Endothelial cell of umbilical vein (primary cell): ENCODE data around the gene SPPL2B. TPM values are rescaled to one million over a fixed set of nuclear protein-coding genes. Genes with fewer than 3 reads are reported as not detected.

Source experiments
- BruUV-seq: library from RNA; stranded (reverse); fragments of 400-500 nt; replicated peaks from 2 replicates; lab custom pipeline; 2021; lab: Mats Ljungman, UMichigan
- CTCF ChIA-PET: fragments of 300-600, 350-600 bp; sonication (Branson Sonifier 250); formaldehyde crosslinking; loops from one replicate; lab custom pipeline; 2021; ENCODE audit warnings: antibody characterized with exemption, inconsistent platforms; lab: Charles Lee
- POLR2A ChIA-PET: fragments of 300-600, 350-600 bp; sonication (Branson Sonifier 250); formaldehyde crosslinking; loops from one replicate; lab custom pipeline; 2021; ENCODE audit warnings: antibody characterized with exemption, inconsistent platforms; lab: Charles Lee
- DNase-seq: peaks from one replicate; pipeline ENCODE4 v3.0.0-alpha.2; 2011; ENCODE audit warnings: low read depth, low spot score
- FAIRE-seq: peaks from 2 replicates; lab custom pipeline; 2011; peaks lifted over from hg19 to GRCh38; lab: Jason Lieb, UNC
- H2AFZ ChIP-seq: 2 replicates; pipeline ENCODE4 v1.6.0; 2012; ENCODE audit warnings: low read depth, low read length, control low read depth, inconsistent platforms
- H3K27ac ChIP-seq: 2 replicates; pipeline ENCODE4 v1.5.1; 2011; ENCODE audit warnings: low read depth, mild to moderate bottlenecking, control low read depth, low read length, moderate library complexity; ENCODE audit not compliant: insufficient read depth
- H3K27me3 ChIP-seq, 2 experiments: 2 replicates each; pipeline versions ENCODE4 v1.6.0 to v1.6.1; 2011; ENCODE audit warnings: low read length in 2 of 2, mixed read lengths in 1 of 2; ENCODE audit not compliant: control insufficient read depth in 2 of 2, insufficient read depth in 2 of 2
- H3K36me3 ChIP-seq, 2 experiments: 2 replicates in 1 of 2; 3 replicates in 1 of 2; pipeline ENCODE4 v1.5.1; 2011; ENCODE audit warnings: low read length in 2 of 2, mild to moderate bottlenecking in 1 of 2, moderate library complexity in 1 of 2; ENCODE audit not compliant: control insufficient read depth in 2 of 2, insufficient read depth in 2 of 2; ENCODE audit errors: extremely low read depth in 1 of 2
- H3K4me1 ChIP-seq: 3 replicates; pipeline ENCODE4 v1.5.1; 2011; ENCODE audit warnings: mild to moderate bottlenecking, low read length; ENCODE audit not compliant: control insufficient read depth, insufficient read depth; ENCODE audit errors: extremely low read depth
- H3K4me2 ChIP-seq: 2 replicates; pipeline ENCODE4 v1.6.1; 2011; ENCODE audit warnings: low read length, control low read depth, mixed read lengths; ENCODE audit not compliant: insufficient read depth
- H3K4me3 ChIP-seq, 3 experiments: fragments of 200-600 bp in 1 of 3; sonication (generic), shearing (Covaris generic) in 1 of 3; replicated peaks in 1 of 3; 2 replicates each; pipeline ENCODE4 v1.5.1; 2011 to 2016; ENCODE audit warnings: control low read depth in 3 of 3, low read length in 3 of 3, mild to moderate bottlenecking in 2 of 3, inconsistent platforms in 1 of 3, low read depth in 1 of 3, moderate library complexity in 1 of 3; ENCODE audit not compliant: insufficient read depth in 1 of 3
- H3K79me2 ChIP-seq: 2 replicates; pipeline ENCODE4 v1.6.0; 2012; ENCODE audit warnings: low read length, inconsistent platforms; ENCODE audit not compliant: control insufficient read depth, insufficient read depth
- H3K9ac ChIP-seq: replicated peaks from 2 replicates; pipeline ENCODE3; 2011; ENCODE audit warnings: low read length, control low read depth; ENCODE audit not compliant: insufficient read depth; ENCODE audit errors: extremely low read depth
- H3K9me1 ChIP-seq: replicated peaks from 3 replicates; pipeline ENCODE4 v1.6.0; 2011; ENCODE audit warnings: mild to moderate bottlenecking, low read length; ENCODE audit not compliant: control insufficient read depth, insufficient read depth; ENCODE audit errors: extremely low read depth
- H3K9me3 ChIP-seq: replicated peaks from 2 replicates; pipeline ENCODE4 v1.5.1; 2012; ENCODE audit warnings: low read length, inconsistent platforms; ENCODE audit not compliant: control insufficient read depth, insufficient read depth
- H4K20me1 ChIP-seq: replicated peaks from 2 replicates; pipeline ENCODE3; 2011; ENCODE audit warnings: mild to moderate bottlenecking, low read length; ENCODE audit not compliant: control insufficient read depth, insufficient read depth; ENCODE audit errors: extremely low read depth
- EZH2 ChIP-seq: IDR thresholded peaks from 2 replicates; pipeline ENCODE4 v1.6.1; 2012; ENCODE audit warnings: borderline replicate concordance, low read depth, mild to moderate bottlenecking, moderate library complexity, low read length, inconsistent platforms; ENCODE audit not compliant: severe bottlenecking
- FOS ChIP-seq: IDR thresholded peaks from 2 replicates; pipeline ENCODE4 v1.6.1; 2011; ENCODE audit warnings: mild to moderate bottlenecking, low read length, moderate library complexity, borderline replicate concordance; ENCODE audit not compliant: insufficient read depth
- GATA2 ChIP-seq: IDR thresholded peaks from 2 replicates; pipeline ENCODE4 v1.7.0; 2011; ENCODE audit warnings: low read depth, mild to moderate bottlenecking, moderate library complexity, mixed read lengths, low read length; ENCODE audit not compliant: insufficient read length, insufficient read depth
- JUN ChIP-seq: IDR thresholded peaks from 2 replicates; pipeline ENCODE4 v1.6.1; 2011; ENCODE audit warnings: borderline replicate concordance, low read depth; ENCODE audit not compliant: insufficient read length, insufficient read depth
- MYC ChIP-seq: IDR thresholded peaks from one replicate; pipeline ENCODE4 v1.6.1; 2011; ENCODE audit warnings: mild to moderate bottlenecking, low read depth, low read length
- POLR2A ChIP-seq: IDR thresholded peaks from 2 replicates; pipeline ENCODE4 v1.6.1; 2012; ENCODE audit warnings: low read depth, mild to moderate bottlenecking, control low read depth, low read length
- POLR2AphosphoS5 ChIP-seq: IDR thresholded peaks from 2 replicates; pipeline ENCODE4 v1.6.1; 2012; ENCODE audit warnings: low read depth, mild to moderate bottlenecking, control low read depth, low read length, moderate library complexity; ENCODE audit not compliant: insufficient read depth
- dilution Hi-C: fragments of 300-500 bp; cut with MboI; formaldehyde crosslinking; loops from one replicate; pipeline ENCODE4 v1.15.0; 2019; ENCODE audit warnings: low sequenced_read_pairs; ENCODE audit not compliant: extremely low pct_ligation_motif_present
- intact Hi-C: fragments of 100-400 bp; cut with micrococcal nuclease; formaldehyde crosslinking; loops from one replicate; pipeline ENCODE4 v1.10.0; 2022
- polyA plus RNA-seq, 4 experiments: library from polyadenylated mRNA; depleted of rRNA in 3 of 4; stranded (reverse) in 3 of 4; unstranded in 1 of 4; fragments of >200 nt; gene quantifications; 2 replicates each; pipeline versions ENCODE4 v1.2.1 to v1.2.3, GENCODE V29; 2011 to 2012; ENCODE audit warnings: missing spikeins in 1 of 4
- total RNA-seq: library from RNA; stranded (reverse); gene quantifications from 2 replicates; pipeline ENCODE4 v1.2.3, GENCODE V29; 2021
- TF ChIP-seq, protein P1 (sequence below): IDR thresholded peaks from 2 replicates; pipeline ENCODE4 v1.6.1; 2011; ENCODE audit not compliant: insufficient read depth, insufficient read length
- TF ChIP-seq, protein P2 (sequence below), 2 donors: IDR thresholded peaks; 1 replicate in 1 of 2; 2 replicates in 1 of 2; pipeline ENCODE4 v1.5.1; 2011; ENCODE audit warnings: low read length in 2 of 2, mild to moderate bottlenecking in 2 of 2, moderate library complexity in 2 of 2, control low read depth in 1 of 2, inconsistent platforms in 1 of 2, low read depth in 1 of 2; ENCODE audit not compliant: insufficient read depth in 1 of 2; ENCODE audit errors: extremely low read depth in 1 of 2

Gene SPPL2B
- total and polyA plus RNA-seq, 2 donors (not counting 3 experiments of a cell fraction or from before 2014, with no cell fraction given) = 60.7 to 62.7 TPM

DNA sequence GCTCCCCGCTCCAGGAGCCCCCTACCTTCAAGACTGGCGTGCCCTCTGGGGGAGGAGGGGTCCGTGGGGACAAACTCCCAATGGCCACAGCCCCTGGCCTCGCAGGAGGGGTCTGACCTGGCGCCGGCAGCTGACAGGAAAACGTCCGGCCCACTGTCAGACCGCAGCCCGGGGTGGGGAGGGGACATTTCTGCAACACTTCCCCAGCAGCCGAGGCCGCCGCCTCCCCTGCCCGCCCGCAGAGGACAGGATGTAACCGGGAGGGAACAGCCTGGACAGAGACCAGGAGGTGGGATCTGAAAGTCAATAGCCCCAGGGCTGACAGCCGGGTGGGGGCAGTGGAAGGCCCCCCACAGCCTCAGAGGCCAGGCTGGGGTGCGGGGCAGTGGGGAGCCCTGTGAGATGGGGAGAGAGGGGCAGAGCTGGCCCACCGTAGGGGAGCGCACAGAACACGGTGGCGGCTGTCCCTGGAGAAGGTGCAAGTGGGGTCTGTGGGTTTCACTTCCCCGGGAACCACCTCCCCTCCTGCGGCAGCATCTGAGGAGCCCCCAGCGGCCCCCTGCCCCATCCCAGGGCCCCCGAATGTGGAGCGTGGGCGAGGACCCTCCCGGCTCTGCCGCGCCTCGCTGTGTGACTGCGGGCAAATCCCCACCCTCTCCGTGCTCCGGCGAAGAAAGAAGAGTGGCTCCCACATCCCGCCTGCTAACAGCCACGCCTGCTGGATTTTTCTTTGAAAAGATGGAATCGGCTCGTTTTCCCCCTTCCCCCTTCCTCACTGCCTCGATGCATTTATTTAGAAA lies 46.2 kb upstream of the SPPL2B start, which contains the start of gene PEAK3:
TSS of gene PEAK3 (minus strand) at position 114 of the 800 bp plus-strand sequence. CDS start 1,244 bp downstream, outside the sequence.
- ChIA-PET POLR2A (interaction anchor here (0.7 kb wide), 1 partner anchor 12 kb away, joined by 9 read pairs; no protein-coding TSS in a partner anchor), CTCF (interaction anchor here (1.0 to 1.3 kb wide), 2 partner anchors 110 to 332 kb away, joined by 3 read pairs; no protein-coding TSS in a partner anchor)
- dilution Hi-C loops (no loop called here), intact Hi-C loops (no loop called here)
- TF ChIP-seq POLR2AphosphoS5 = no peak
- TF ChIP-seq EZH2 = peak; percentile 20
- no TSS peak for BruUV-seq
- no peaks in the 10 kb centered on the region for H3K79me2 ChIP-seq
- no peak for FAIRE-seq
- no peaks in the 10 kb centered on the region for H3K9me3 ChIP-seq
- peak within 1 kb of the TSS; percentile 46 for H2AFZ ChIP-seq
- H3K4me2 ChIP-seq = no peak within 1 kb of the TSS
- H4K20me1 ChIP-seq = no peaks in the 10 kb centered on the region
- no peak within 1 kb of the TSS for H3K27ac ChIP-seq
- peaks cover 9% of the 10 kb centered on the region for H3K4me1 ChIP-seq
- peaks cover 2 to 6% of the 10 kb centered on the region in 2 experiments for H3K27me3 ChIP-seq
- no peaks in the 10 kb centered on the region for H3K9me1 ChIP-seq
- H3K9ac ChIP-seq = no peak within 1 kb of the TSS
- DNase-seq = peak; percentile 12
- peak within 1 kb of the TSS in 1 of 3 experiments; percentile 1 for H3K4me3 ChIP-seq
- H3K36me3 ChIP-seq = no peaks in the 10 kb centered on the region

GRCh38 chr19:2282862-2283237 lies 45.6 kb upstream of the SPPL2B start:
- CTCF ChIA-PET = interaction anchor here (1.0 to 1.3 kb wide), 2 partner anchors 109 to 331 kb away, joined by 3 read pairs; no protein-coding TSS in a partner anchor

More at GRCh38 chr19:2282862-2283237, 45.6 kb upstream of the SPPL2B start:
- no peak overlapping the region for H3K27ac ChIP-seq
- H3K36me3 ChIP-seq = no peaks in the 10 kb centered on the region
- H3K79me2 ChIP-seq = no peaks in the 10 kb centered on the region
- DNase-seq (no peak), FAIRE-seq (no peak)
- intact Hi-C loops (no loop called here), dilution Hi-C loops (no loop called here)
- H3K9me3 ChIP-seq = no peaks in the 10 kb centered on the region
- no peaks in the 10 kb centered on the region for H4K20me1 ChIP-seq
- H3K4me3 ChIP-seq = no peak overlapping the region
- no peak overlapping the region for H2AFZ ChIP-seq
- no peak for TF ChIP-seq GATA2
- no peak for TF ChIP-seq JUN
- no peak for TF ChIP-seq POLR2AphosphoS5
- no peak for TF ChIP-seq EZH2
- TF ChIP-seq, protein P1, sequence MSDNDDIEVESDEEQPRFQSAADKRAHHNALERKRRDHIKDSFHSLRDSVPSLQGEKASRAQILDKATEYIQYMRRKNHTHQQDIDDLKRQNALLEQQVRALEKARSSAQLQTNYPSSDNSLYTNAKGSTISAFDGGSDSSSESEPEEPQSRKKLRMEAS = no peak
- TF ChIP-seq, protein P2, sequence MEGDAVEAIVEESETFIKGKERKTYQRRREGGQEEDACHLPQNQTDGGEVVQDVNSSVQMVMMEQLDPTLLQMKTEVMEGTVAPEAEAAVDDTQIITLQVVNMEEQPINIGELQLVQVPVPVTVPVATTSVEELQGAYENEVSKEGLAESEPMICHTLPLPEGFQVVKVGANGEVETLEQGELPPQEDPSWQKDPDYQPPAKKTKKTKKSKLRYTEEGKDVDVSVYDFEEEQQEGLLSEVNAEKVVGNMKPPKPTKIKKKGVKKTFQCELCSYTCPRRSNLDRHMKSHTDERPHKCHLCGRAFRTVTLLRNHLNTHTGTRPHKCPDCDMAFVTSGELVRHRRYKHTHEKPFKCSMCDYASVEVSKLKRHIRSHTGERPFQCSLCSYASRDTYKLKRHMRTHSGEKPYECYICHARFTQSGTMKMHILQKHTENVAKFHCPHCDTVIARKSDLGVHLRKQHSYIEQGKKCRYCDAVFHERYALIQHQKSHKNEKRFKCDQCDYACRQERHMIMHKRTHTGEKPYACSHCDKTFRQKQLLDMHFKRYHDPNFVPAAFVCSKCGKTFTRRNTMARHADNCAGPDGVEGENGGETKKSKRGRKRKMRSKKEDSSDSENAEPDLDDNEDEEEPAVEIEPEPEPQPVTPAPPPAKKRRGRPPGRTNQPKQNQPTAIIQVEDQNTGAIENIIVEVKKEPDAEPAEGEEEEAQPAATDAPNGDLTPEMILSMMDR (IDR thresholded peaks at IDR 0.05; ENCODE audit: extremely low read depth in 1 of 2, insufficient read depth in 1 of 2, low read depth in 1 of 2, low read length in 2 of 2) = no peak
- no peak for TF ChIP-seq POLR2A
- TF ChIP-seq FOS = no peak
- TF ChIP-seq MYC = no peak
- no peak overlapping the region for H3K9ac ChIP-seq
- H3K9me1 ChIP-seq = no peaks in the 10 kb centered on the region
- no peak overlapping the region for H3K4me2 ChIP-seq
- no TSS peak for BruUV-seq
- POLR2A ChIA-PET = no interaction called here
- H3K27me3 ChIP-seq = peaks cover 2 to 6% of the 10 kb centered on the region in 2 experiments
- H3K4me1 ChIP-seq = peaks cover 9% of the 10 kb centered on the region
